Calu3 (cell line): ENCODE results near the gene EXOG. TPM values are rescaled to one million over a fixed set of nuclear protein-coding genes. Genes with fewer than 3 reads are reported as not detected.
A peak's percentile ranks its signal among the peaks of the same experiment; 100 is the strongest.

ENCODE experiments used
- Bru-seq: library from RNA; stranded (reverse); fragments of 400-500 nt; gene quantifications from one replicate; lab custom pipeline; 2021; lab: Mats Ljungman, UMichigan
- BruChase-seq, 2 experiments: library from RNA; stranded (reverse); fragments of 400-500 nt; gene quantifications; one replicate each; lab custom pipeline; 2021; lab: Mats Ljungman, UMichigan
- BruUV-seq: library from RNA; stranded (reverse); fragments of 400-500 nt; replicated peaks from 2 replicates; lab custom pipeline; 2021; lab: Mats Ljungman, UMichigan
- CTCF ChIA-PET: fragments of 300-600 bp; sonication (Branson Sonifier 250); formaldehyde crosslinking; loops from one replicate; lab custom pipeline; 2022; ENCODE audit warnings: antibody characterized with exemption; lab: Charles Lee
- DNase-seq: peaks from one replicate; pipeline ENCODE4 v3.0.0; 2022
- H3K27ac Mint-ChIP-seq: one replicate; pipeline ENCODE4 v1.8.0; 2022; ENCODE audit warnings: mixed read lengths; ENCODE audit not compliant: unreplicated experiment
- H3K27me3 Mint-ChIP-seq: one replicate; pipeline ENCODE4 v1.8.0; 2022; ENCODE audit warnings: mixed read lengths; ENCODE audit not compliant: unreplicated experiment
- H3K36me3 Mint-ChIP-seq: one replicate; pipeline ENCODE4 v1.8.0; 2022; ENCODE audit warnings: mild to moderate bottlenecking, moderate library complexity, mixed read lengths; ENCODE audit not compliant: insufficient read depth, unreplicated experiment
- H3K4me1 Mint-ChIP-seq: one replicate; pipeline ENCODE4 v1.8.0; 2022; ENCODE audit warnings: mild to moderate bottlenecking, low read depth, mixed read lengths; ENCODE audit not compliant: unreplicated experiment
- H3K4me3 Mint-ChIP-seq: one replicate; pipeline ENCODE4 v1.8.0; 2022; ENCODE audit warnings: mild to moderate bottlenecking, low read depth, moderate library complexity, mixed read lengths; ENCODE audit not compliant: unreplicated experiment
- H3K9me3 Mint-ChIP-seq: one replicate; pipeline ENCODE4 v1.8.0; 2022; ENCODE audit warnings: low read depth, mixed read lengths; ENCODE audit not compliant: unreplicated experiment
- CTCF ChIP-seq: fragments of 200-600 bp; IDR thresholded peaks from one replicate; pipeline ENCODE4 v1.8.0; 2022; ENCODE audit warnings: antibody characterized with exemption; ENCODE audit not compliant: unreplicated experiment
- intact Hi-C: fragments of 100-400 bp; cut with micrococcal nuclease; formaldehyde crosslinking; loops from one replicate; pipeline ENCODE4 v1.10.0; 2022; ENCODE audit not compliant: unreplicated experiment
- long read RNA-seq: library from polyadenylated mRNA; stranded (forward); transcript quantifications from one replicate; pipeline ENCODE4 v2.0.0, GENCODE V29; 2022
- total RNA-seq: library from RNA; stranded (reverse); gene quantifications from 2 replicates; pipeline ENCODE4 v1.2.3, GENCODE V29; 2022

The EXOG gene
- total RNA-seq (11.2 and 13.2 TPM in 2 replicates), Bru-seq, nascent RNA (percentile 71 among the genes with signal in this experiment), BruChase-seq, experiment 1, labeled RNA remaining after a 6-hour chase (percentile 68 among the genes with signal in this experiment), BruChase-seq, experiment 2, labeled RNA remaining after a 2-hour chase (percentile 69 among the genes with signal in this experiment)
- long read RNA-seq, partial matches to known transcripts, result 0 of 8 reads
- long read RNA-seq, other reads (novel, unspliced or antisense), result 3 of 8 reads

- Mint-ChIP-seq H3K4me1 (no peaks in the 10 kb centered on the region), H3K36me3 (peaks cover 17% of the 10 kb centered on the region), H3K27ac (peak within 1 kb of the TSS; percentile 56), H3K9me3 (no peaks in the 10 kb centered on the region), H3K4me3 (peak within 1 kb of the TSS; percentile 93), H3K27me3 (no peaks in the 10 kb centered on the region)
- peak; percentile 85 for TF ChIP-seq CTCF
- intact Hi-C loops, result no loop called here
- CTCF ChIA-PET, result interaction anchor here (0.6 to 1.5 kb wide), 8 partner anchors 25 to 506 kb away, joined by 3 to 10 read pairs (median 3); partner anchors contain the start of gene VILL
- TSS peak; percentile 83 for BruUV-seq
- DNase-seq, result peak; percentile 96
Measured at GRCh38 chr3:38496131-38496910, at the start of gene EXOG. Gene EXOG (plus strand): TSS chr3:38496340. CDS start chr3:38496368, 28 bp downstream.

- H3K9me3 Mint-ChIP-seq, result peaks cover 4% of the 10 kb centered on the region
- no peaks in the 10 kb centered on the region for H3K4me1 Mint-ChIP-seq
- no peak for TF ChIP-seq CTCF
- H3K27ac Mint-ChIP-seq, result no peak overlapping the region
- no peak for DNase-seq
- intact Hi-C loops, result no loop called here
- H3K36me3 Mint-ChIP-seq, result no peaks in the 10 kb centered on the region
- CTCF ChIA-PET, result no interaction called here
- no peaks in the 10 kb centered on the region for H3K27me3 Mint-ChIP-seq
- no peak overlapping the region for H3K4me3 Mint-ChIP-seq
- no TSS peak for BruUV-seq
Measured at GRCh38 chr3:38446812-38447211, 49.3 kb upstream of the EXOG start.

GRCh38 chr3:38450853-38451252 lies 45.3 kb upstream of the EXOG start:
- H3K4me3 Mint-ChIP-seq, result no peak overlapping the region
- H3K9me3 Mint-ChIP-seq, result peaks cover 4% of the 10 kb centered on the region
- peaks cover 30% of the 10 kb centered on the region for H3K36me3 Mint-ChIP-seq
- no peak overlapping the region for H3K27ac Mint-ChIP-seq
- intact Hi-C loops, result loop anchor here (10.0 kb wide), 1 partner anchor 106 kb away; the partner anchor contains the start of gene XYLB
- BruUV-seq, result no TSS peak
- no peak for DNase-seq
- peaks cover under 1% of the 10 kb centered on the region for H3K4me1 Mint-ChIP-seq
- CTCF ChIA-PET, result no interaction called here
- no peak for TF ChIP-seq CTCF
- H3K27me3 Mint-ChIP-seq, result no peaks in the 10 kb centered on the region

GRCh38 chr3:38453075-38453912 lies 42.8 kb upstream of the EXOG start, which contains the start of gene ACVR2B:
Gene ACVR2B (plus strand): TSS chr3:38453890. CDS start chr3:38454323, 433 bp downstream.
- peaks cover 13% of the 10 kb centered on the region for H3K4me1 Mint-ChIP-seq
- peaks cover 4% of the 10 kb centered on the region for H3K9me3 Mint-ChIP-seq
- TF ChIP-seq CTCF, result no peak
- CTCF ChIA-PET, result interaction anchor here (0.6 kb wide), 1 partner anchor 546 kb away, joined by 4 read pairs; no protein-coding TSS in a partner anchor
- DNase-seq, result peak; percentile 82
- peak within 1 kb of the TSS; percentile 94 for H3K4me3 Mint-ChIP-seq
- peaks cover 30% of the 10 kb centered on the region for H3K36me3 Mint-ChIP-seq
- no peaks in the 10 kb centered on the region for H3K27me3 Mint-ChIP-seq
- BruUV-seq, result no TSS peak
- peak within 1 kb of the TSS; percentile 70 for H3K27ac Mint-ChIP-seq
- intact Hi-C loops, result loop anchor here (10.0 kb wide), 1 partner anchor 108 kb away; the partner anchor contains the start of gene XYLB
